Erythroblast (primary cell): Measurements from ENCODE around the gene SIRT2.

Experiments used
- GATA1 ChIP-seq: IDR thresholded peaks from 2 replicates; pipeline ENCODE4 v1.6.1; 2011; ENCODE audit warnings: low read depth, mild to moderate bottlenecking, control low read depth, low read length, moderate library complexity
- POLR2A ChIP-seq: IDR thresholded peaks from 2 replicates; pipeline ENCODE4 v1.6.1; 2011; ENCODE audit warnings: mild to moderate bottlenecking, low read length

GRCh38 chr19:38888876-38889275, 10.5 kb downstream of the SIRT2 start:
- TF ChIP-seq POLR2A (no peak), GATA1 (no peak)
